ENCODE data around the gene ZNF526.

ZNF526 gene

GRCh38 chr19:42197375-42197817, 22.7 kb upstream of the ZNF526 start:
- DNase-seq = no peak

- DNase-seq = no peak
Observed at GRCh38 chr19:42198676-42199439, 21.3 kb upstream of the ZNF526 start.

DNA sequence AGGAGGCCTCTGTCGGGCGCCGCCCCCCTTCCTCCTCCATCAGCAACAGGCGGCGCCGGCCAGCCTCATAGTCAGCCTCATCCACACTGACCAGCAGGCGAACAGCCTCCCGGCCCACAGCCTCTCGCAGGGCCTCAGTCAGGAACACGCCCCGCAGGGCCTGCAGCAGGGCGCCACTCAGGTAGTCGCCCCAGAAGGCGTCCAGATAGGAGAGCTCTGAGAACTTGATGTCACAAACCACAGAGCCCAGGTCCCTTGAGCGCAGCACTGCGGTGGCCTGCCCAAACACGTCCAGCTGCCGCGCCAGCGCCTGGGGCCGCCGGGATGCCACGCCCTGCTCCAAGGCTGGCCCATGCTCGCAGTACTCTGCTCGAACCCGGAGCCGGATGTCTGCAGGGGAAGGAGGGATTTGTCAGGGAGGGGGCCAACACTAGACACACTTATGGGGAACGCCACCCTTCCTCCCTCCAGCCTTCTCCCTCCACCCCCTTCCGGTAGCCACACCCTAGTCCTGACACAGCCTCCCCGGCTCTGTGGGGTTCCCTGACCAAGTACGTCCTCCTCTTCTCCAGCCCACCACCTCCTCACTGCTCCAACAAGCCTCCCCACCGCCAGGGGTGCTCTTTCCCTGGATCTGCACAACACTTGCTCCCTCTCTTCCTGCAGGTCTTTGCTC, 20.5 kb upstream of the ZNF526 start:
- DNase-seq = no peak

- DNase-seq = no peak
Observed at GRCh38 chr19:42200116-42200715, 19.9 kb upstream of the ZNF526 start.

DNA sequence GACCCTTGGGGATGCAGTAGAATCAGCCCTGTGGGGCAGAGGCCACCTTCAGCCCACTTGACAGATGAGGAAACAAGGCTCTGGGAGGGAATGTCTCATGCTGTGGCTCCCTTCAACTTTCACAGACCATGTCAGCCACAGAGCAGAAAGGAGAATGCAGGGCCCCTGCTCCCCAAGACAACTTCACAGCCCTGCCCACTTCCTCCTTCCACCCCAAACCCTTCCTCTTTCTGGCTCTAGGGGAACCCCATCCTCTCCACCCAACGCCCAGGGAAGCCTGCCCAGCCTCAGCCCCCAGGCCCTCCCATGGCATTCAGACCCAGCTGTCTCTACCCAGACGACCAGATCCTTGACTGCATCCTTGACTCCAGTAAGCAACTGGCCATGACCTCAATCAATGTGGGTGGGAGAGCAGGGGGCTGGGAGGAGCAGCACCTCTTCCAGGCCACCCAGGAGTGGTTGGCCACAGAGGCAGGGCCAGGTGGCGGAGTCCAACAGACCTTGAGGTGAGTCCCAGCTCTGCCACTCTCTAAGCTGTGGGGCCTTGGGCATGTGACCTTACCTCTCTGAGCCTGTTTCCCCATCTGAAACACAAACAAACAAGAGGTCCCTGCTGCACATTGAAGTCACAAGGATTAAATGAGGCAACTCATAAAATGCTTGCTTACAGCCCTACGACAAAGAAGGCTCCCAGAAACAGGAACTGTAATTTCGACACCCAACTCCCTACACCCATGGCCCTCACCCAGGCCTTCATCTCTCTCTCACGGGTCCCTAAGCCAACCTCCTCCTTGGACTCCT, 18.4 kb upstream of the ZNF526 start:
- no peak for DNase-seq

- DNase-seq = no peak
Observed at GRCh38 chr19:42202290-42202880, 17.7 kb upstream of the ZNF526 start.

- no peak for DNase-seq
Observed at GRCh38 chr19:42203700-42204099, 16.4 kb upstream of the ZNF526 start.

- no peak for DNase-seq
Observed at GRCh38 chr19:42204664-42205063, 15.4 kb upstream of the ZNF526 start.

GRCh38 chr19:42206871-42207755, 13.0 kb upstream of the ZNF526 start:
- peak; percentile 22 for DNase-seq

GRCh38 chr19:42207767-42208271, 12.3 kb upstream of the ZNF526 start:
- DNase-seq = peak; percentile 29

DNA sequence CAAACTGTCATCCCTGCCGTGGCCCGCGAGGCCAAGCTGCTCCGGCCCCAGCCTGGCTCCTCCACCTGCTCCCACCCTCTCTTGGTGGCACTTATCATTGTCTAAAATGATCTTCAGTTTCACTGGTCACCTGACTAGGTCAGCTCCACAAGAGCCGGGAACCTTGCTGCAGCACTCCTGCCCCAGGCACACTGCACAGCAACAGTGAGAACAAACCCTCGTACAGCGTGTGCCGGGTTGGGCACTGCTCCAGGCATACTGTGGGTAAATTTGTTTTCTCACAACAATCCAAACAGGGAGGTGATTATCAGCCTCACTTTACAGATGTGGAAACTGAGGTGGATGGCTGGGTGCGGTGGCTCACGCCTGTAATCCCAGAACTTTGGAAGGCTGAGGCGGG, 11.5 kb upstream of the ZNF526 start:
- DNase-seq = no peak

DNA sequence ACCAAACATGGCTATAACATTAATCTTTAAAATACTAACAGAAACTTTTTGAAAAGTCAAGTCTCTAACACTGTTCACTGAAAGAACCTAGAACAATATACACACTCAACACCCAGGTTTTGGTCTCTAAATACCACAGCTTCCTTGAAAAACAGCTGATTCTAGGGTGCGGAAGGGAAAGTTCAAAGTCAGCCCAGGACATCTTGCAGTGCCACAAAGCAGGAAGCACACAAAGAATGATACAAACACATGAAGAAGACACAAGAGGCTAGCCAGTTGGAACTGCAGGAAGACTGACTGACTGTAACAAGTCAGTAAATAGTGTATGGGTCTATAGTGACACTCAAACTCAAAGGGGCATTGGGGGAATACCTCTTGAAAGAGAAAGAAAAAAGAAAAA, 7.2 kb upstream of the ZNF526 start:
- no peak for DNase-seq

- no peak for DNase-seq
Observed at GRCh38 chr19:42214810-42215485, 5.2 kb upstream of the ZNF526 start.

DNA sequence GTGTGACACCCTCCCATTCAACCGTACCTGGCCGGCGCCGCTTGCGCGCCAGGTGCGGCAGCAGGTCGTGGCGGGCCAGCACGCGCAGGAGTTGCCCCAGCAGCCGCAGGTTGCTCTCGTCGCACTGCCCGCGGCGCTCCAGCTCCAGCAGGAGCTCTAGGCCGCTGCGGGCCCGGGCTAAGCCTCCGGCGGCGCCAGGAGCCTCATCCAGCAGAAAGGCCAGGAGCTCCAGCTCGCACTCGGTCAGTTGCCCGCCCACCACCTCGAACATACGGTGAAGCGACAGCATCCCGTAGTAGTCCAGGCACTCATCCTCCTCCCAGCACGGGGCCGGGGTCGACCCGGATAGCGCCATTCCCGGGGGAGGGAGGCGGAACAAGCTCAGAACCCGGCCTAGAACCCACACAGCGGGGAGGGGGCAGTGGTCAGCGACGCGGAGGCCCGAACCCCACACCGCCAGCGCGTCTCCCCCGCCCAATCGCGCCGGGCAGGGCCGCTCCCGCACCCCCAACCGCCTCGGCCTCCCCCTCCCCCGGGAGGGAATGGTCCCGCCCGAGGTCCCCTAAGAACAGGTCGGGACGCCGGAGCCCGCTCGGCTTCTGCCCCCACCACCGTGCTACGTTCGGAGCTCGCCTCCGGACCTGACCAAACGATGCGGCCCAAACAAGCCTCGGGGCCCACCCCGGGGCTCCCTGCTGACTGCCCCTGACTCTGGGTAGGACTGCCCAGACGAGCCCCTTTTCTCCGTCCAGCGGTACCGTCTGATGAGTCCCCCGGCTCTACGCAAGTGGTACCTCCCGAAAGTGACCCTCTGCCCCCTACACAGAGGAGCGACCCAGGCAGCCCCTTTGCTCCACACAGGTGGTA, 3.2 kb upstream of the ZNF526 start:
- peak; percentile 49 for DNase-seq

GRCh38 chr19:42217520-42218437, 2.3 kb upstream of the ZNF526 start, which contains the start of gene DEDD2:
TSS of gene DEDD2 (minus strand) at chr19:42217677. CDS start at chr19:42217007, 670 bp downstream.
- DNase-seq = peak; percentile 97

- no peak for DNase-seq
Observed at GRCh38 chr19:42220751-42221097, 612 bp downstream of the ZNF526 start.

- DNase-seq = no peak
Observed at GRCh38 chr19:42224940-42225717, 5.0 kb downstream of the ZNF526 start.

All from T1000 (cell line).